WERI-Rb-1 (cell line): Measurements from ENCODE around the gene OR4M1.
"Not testable (repeated sequence)": the region's sequence is repeated elsewhere in the genome, so short reads cannot be mapped to it uniquely, and the experiment has no call there.

Experiments
- DNase-seq: peaks from one replicate; pipeline ENCODE4 v3.0.0-alpha.2; 2020
- H3K27ac ChIP-seq: fragments of 250-450 bp; sonication (Bioruptor Pico); 2 replicates; pipeline ENCODE4 v1.5.1; 2020; ENCODE audit warnings: mild to moderate bottlenecking, moderate library complexity
- H3K27me3 ChIP-seq: fragments of 250-450 bp; sonication (Bioruptor Pico); 2 replicates; pipeline ENCODE4 v1.5.1; 2021; ENCODE audit warnings: mild to moderate bottlenecking, low read depth, moderate library complexity; ENCODE audit not compliant: insufficient read depth, severe bottlenecking
- H3K36me3 ChIP-seq: fragments of 250-450 bp; sonication (Bioruptor Pico); 2 replicates; pipeline ENCODE4 v1.5.1; 2020; ENCODE audit warnings: mild to moderate bottlenecking, moderate library complexity
- H3K4me3 ChIP-seq: 2 replicates; pipeline ENCODE4 v1.5.1; 2011; ENCODE audit warnings: low read depth, mild to moderate bottlenecking, control low read depth, low read length
- H3K9me3 ChIP-seq: fragments of 250-450 bp; sonication (Bioruptor Pico); 2 replicates; pipeline ENCODE4 v1.5.1; 2021; ENCODE audit warnings: mild to moderate bottlenecking, moderate library complexity; ENCODE audit not compliant: severe bottlenecking
- CTCF ChIP-seq: IDR thresholded peaks from 2 replicates; pipeline ENCODE4 v1.5.1; 2011; ENCODE audit warnings: low read depth, mild to moderate bottlenecking, control low read depth, inconsistent platforms, low read length

The OR4M1 gene

GRCh38 chr14:19773204-19773603 is at the start of gene OR4M1:
OR4M1 (plus strand) TSS chr14:19773504; CDS start chr14:19780323, 6,819 bp downstream.
- not testable (repeated sequence) for DNase-seq, H3K4me3 ChIP-seq, H3K9me3 ChIP-seq, H3K36me3 ChIP-seq, H3K27ac ChIP-seq
- peaks cover 11% of the 10 kb centered on the region for H3K27me3 ChIP-seq

- Histone ChIP-seq H3K9me3 (no peaks in the 10 kb centered on the region), H3K4me3 (no peak overlapping the region), H3K27me3 (peaks cover 2% of the 10 kb centered on the region), H3K36me3 (no peaks in the 10 kb centered on the region), H3K27ac (no peak overlapping the region)
- no peak for DNase-seq
- no peak for TF ChIP-seq CTCF
Observed at GRCh38 chr14:19729359-19729758, 43.9 kb upstream of the OR4M1 start.

GRCh38 chr14:19729763-19730162 is 43.5 kb upstream of the OR4M1 start:
- peaks cover 2% of the 10 kb centered on the region for H3K27me3 ChIP-seq
- H3K9me3 ChIP-seq: no peaks in the 10 kb centered on the region
- no peak overlapping the region for H3K4me3 ChIP-seq
- TF ChIP-seq CTCF: no peak
- no peaks in the 10 kb centered on the region for H3K36me3 ChIP-seq
- H3K27ac ChIP-seq: no peak overlapping the region
- DNase-seq: no peak

GRCh38 chr14:19733893-19734292 is 39.4 kb upstream of the OR4M1 start:
- H3K27ac ChIP-seq, H3K27me3 ChIP-seq, H3K36me3 ChIP-seq, DNase-seq, H3K9me3 ChIP-seq, H3K4me3 ChIP-seq: not testable (repeated sequence)

GRCh38 chr14:19743256-19743655 is 30.0 kb upstream of the OR4M1 start, which contains the start of gene OR4Q3:
OR4Q3 (plus strand) TSS chr14:19743571.
- no peak for DNase-seq
- peaks cover 3% of the 10 kb centered on the region for H3K27me3 ChIP-seq
- H3K4me3 ChIP-seq: no peak within 1 kb of the TSS
- no peak for TF ChIP-seq CTCF
- H3K36me3 ChIP-seq: no peaks in the 10 kb centered on the region
- no peak within 1 kb of the TSS for H3K27ac ChIP-seq
- H3K9me3 ChIP-seq: no peaks in the 10 kb centered on the region

- H3K4me3 ChIP-seq, DNase-seq, H3K27ac ChIP-seq, H3K36me3 ChIP-seq, H3K9me3 ChIP-seq: not testable (repeated sequence)
- H3K27me3 ChIP-seq: peaks cover 13% of the 10 kb centered on the region
Observed at GRCh38 chr14:19752316-19752715, 21.0 kb upstream of the OR4M1 start.

GRCh38 chr14:19754172-19754571 is 19.1 kb upstream of the OR4M1 start:
- no peak overlapping the region for H3K27ac ChIP-seq
- no peaks in the 10 kb centered on the region for H3K9me3 ChIP-seq
- H3K36me3 ChIP-seq: no peaks in the 10 kb centered on the region
- H3K4me3 ChIP-seq: no peak overlapping the region
- DNase-seq: no peak
- H3K27me3 ChIP-seq: peaks cover 15% of the 10 kb centered on the region
- no peak for TF ChIP-seq CTCF

GRCh38 chr14:19771491-19771890 is 1.8 kb upstream of the OR4M1 start:
- not testable (repeated sequence) for H3K36me3 ChIP-seq, H3K27ac ChIP-seq, H3K9me3 ChIP-seq, H3K27me3 ChIP-seq, DNase-seq, H3K4me3 ChIP-seq
